HEK293T (cell line): ENCODE data around the gene EPHB1.

Source experiments
- CTCF ChIA-PET: fragments of 350-600 bp; formaldehyde crosslinking; extraction: SDS; loops from one replicate; lab custom pipeline; 2021; ENCODE audit warnings: antibody characterized with exemption, inconsistent platforms; lab: Yijun Ruan, JAX
- POLR2A ChIA-PET: fragments of 350-600 bp; formaldehyde crosslinking; extraction: SDS; loops from one replicate; lab custom pipeline; 2020; ENCODE audit warnings: antibody characterized with exemption, inconsistent platforms; lab: Yijun Ruan, JAX
- DNase-seq: peaks from one replicate; pipeline ENCODE4 v3.0.0; 2012; ENCODE audit warnings: mixed read lengths; ENCODE audit errors: extremely low spot score
- ARNT ChIP-seq: fragments of 450-650 bp; IDR thresholded peaks from 2 replicates; pipeline ENCODE4 v1.6.1; 2017; ENCODE audit warnings: mild to moderate bottlenecking
- BHLHE40 ChIP-seq: fragments of 450-650 bp; IDR thresholded peaks from 2 replicates; pipeline ENCODE4 v1.6.1; 2016; ENCODE audit warnings: mild to moderate bottlenecking, moderate library complexity, borderline replicate concordance
- CTBP1 ChIP-seq: fragments of 450-650 bp; IDR thresholded peaks from 2 replicates; pipeline ENCODE4 v1.6.1; 2016; ENCODE audit warnings: borderline replicate concordance
- ELF4 ChIP-seq: fragments of 450-650 bp; IDR thresholded peaks from 2 replicates; pipeline ENCODE4 v1.6.1; 2017; ENCODE audit warnings: antibody characterized with exemption
- FOXA1 ChIP-seq: fragments of 450-650 bp; IDR thresholded peaks from 2 replicates; pipeline ENCODE4 v1.6.1; 2016; ENCODE audit warnings: mild to moderate bottlenecking
- FOXK2 ChIP-seq: fragments of 450-650 bp; IDR thresholded peaks from 2 replicates; pipeline ENCODE4 v1.6.1; 2016; ENCODE audit warnings: mild to moderate bottlenecking
- FOXM1 ChIP-seq: fragments of 450-650 bp; IDR thresholded peaks from 2 replicates; pipeline ENCODE4 v1.6.1; 2017; ENCODE audit warnings: mild to moderate bottlenecking, borderline replicate concordance
- HDGF ChIP-seq: fragments of 450-650 bp; IDR thresholded peaks from 2 replicates; pipeline ENCODE4 v1.6.1; 2017; ENCODE audit warnings: antibody characterized with exemption, borderline replicate concordance
- L3MBTL2 ChIP-seq: fragments of 450-650 bp; conservative IDR thresholded peaks from 2 replicates; pipeline ENCODE4 v1.6.1; 2016; ENCODE audit warnings: mild to moderate bottlenecking
- LEF1 ChIP-seq: fragments of 450-650 bp; IDR thresholded peaks from 2 replicates; pipeline ENCODE4 v1.6.1; 2017; ENCODE audit warnings: mild to moderate bottlenecking, borderline replicate concordance
- NFRKB ChIP-seq: fragments of 450-650 bp; IDR thresholded peaks from 2 replicates; pipeline ENCODE4 v1.6.1; 2016; ENCODE audit warnings: mild to moderate bottlenecking, moderate library complexity
- PKNOX1 ChIP-seq: fragments of 450-650 bp; IDR thresholded peaks from 2 replicates; pipeline ENCODE4 v1.6.1; 2016
- SP1 ChIP-seq: fragments of 450-650 bp; IDR thresholded peaks from 2 replicates; pipeline ENCODE4 v1.6.1; 2017
- SUZ12 ChIP-seq: fragments of 450-650 bp; IDR thresholded peaks from 2 replicates; pipeline ENCODE4 v1.6.1; 2016; ENCODE audit warnings: mild to moderate bottlenecking
- TARDBP ChIP-seq: fragments of 450-650 bp; IDR thresholded peaks from 2 replicates; pipeline ENCODE4 v1.6.1; 2016
- ZNF384 ChIP-seq: fragments of 450-650 bp; IDR thresholded peaks from 2 replicates; pipeline ENCODE4 v1.6.1; 2016

The EPHB1 gene

GRCh38 chr3:134829721-134830120 is 34.7 kb downstream of the EPHB1 start:
- ChIA-PET CTCF (no interaction called here), POLR2A (no interaction called here)
- no peak for TF ChIP-seq ZNF384
- TF ChIP-seq ELF4 = no peak
- no peak for TF ChIP-seq FOXM1
- no peak for TF ChIP-seq L3MBTL2
- TF ChIP-seq ARNT = no peak
- TF ChIP-seq BHLHE40 = no peak
- TF ChIP-seq CTBP1 = no peak
- TF ChIP-seq SP1 = no peak
- TF ChIP-seq PKNOX1 = no peak
- DNase-seq = no peak

- TF ChIP-seq PKNOX1 = no peak
- no peak for TF ChIP-seq L3MBTL2
- TF ChIP-seq ARNT = no peak
- no peak for TF ChIP-seq TARDBP
- no peak for TF ChIP-seq HDGF
- TF ChIP-seq CTBP1 = no peak
- TF ChIP-seq SP1 = no peak
- no peak for TF ChIP-seq FOXA1
- ChIA-PET CTCF (no interaction called here), POLR2A (no interaction called here)
- DNase-seq = no peak
These were observed 37.5 kb downstream of the EPHB1 start for GRCh38 chr3:134832585-134832984.

GRCh38 chr3:134833453-134834163 is 38.5 kb downstream of the EPHB1 start:
- POLR2A ChIA-PET = no interaction called here
- no peak for TF ChIP-seq ZNF384
- no peak for TF ChIP-seq ARNT
- no peak for TF ChIP-seq SP1
- no peak for TF ChIP-seq TARDBP
- no peak for TF ChIP-seq FOXA1
- TF ChIP-seq SUZ12 = no peak
- CTCF ChIA-PET = no interaction called here
- DNase-seq = no peak

GRCh38 chr3:134836921-134837320 is 41.9 kb downstream of the EPHB1 start:
- CTCF ChIA-PET = no interaction called here
- DNase-seq = no peak
- TF ChIP-seq ARNT = no peak
- POLR2A ChIA-PET = no interaction called here

- CTCF ChIA-PET = interaction anchor here (1.1 kb wide), 1 partner anchor 133 kb away, joined by 3 read pairs; no protein-coding TSS in a partner anchor
- POLR2A ChIA-PET = no interaction called here
- DNase-seq = no peak
These were observed 43.5 kb downstream of the EPHB1 start for GRCh38 chr3:134838599-134838998.

GRCh38 chr3:134839422-134839821 is 44.4 kb downstream of the EPHB1 start:
- no peak for DNase-seq
- ChIA-PET CTCF (no interaction called here), POLR2A (no interaction called here)
- TF ChIP-seq BHLHE40 (no peak), LEF1 (no peak), ARNT (no peak)

More at GRCh38 chr3:134838599-134838998, 43.5 kb downstream of the EPHB1 start:
- no peak for TF ChIP-seq HDGF
- no peak for TF ChIP-seq ZNF384
- TF ChIP-seq FOXA1 = no peak
- TF ChIP-seq NFRKB = no peak

- ChIA-PET POLR2A (no interaction called here), CTCF (no interaction called here)
These were observed 44.9 kb downstream of the EPHB1 start for GRCh38 chr3:134839990-134840389.

GRCh38 chr3:134840459-134840858 is 45.4 kb downstream of the EPHB1 start:
- ChIA-PET CTCF (no interaction called here), POLR2A (no interaction called here)
- TF ChIP-seq LEF1 = no peak
- no peak for TF ChIP-seq ELF4
- DNase-seq = no peak

More at GRCh38 chr3:134839990-134840389, 44.9 kb downstream of the EPHB1 start:
- no peak for DNase-seq
- TF ChIP-seq SP1 (no peak), FOXM1 (no peak), FOXK2 (no peak), FOXA1 (no peak), LEF1 (no peak)
